Measurements from ENCODE around the gene PEX14. TPM values are rescaled to one million over a fixed set of nuclear protein-coding genes. Genes with fewer than 3 reads are reported as not detected.

The PEX14 gene
- total and polyA plus RNA-seq, 9 of the 15 experiments (the other 6 are each of a cell fraction or from before 2014, with no cell fraction given), result 2.6 to 45.7 (median 22.7) TPM

DNA sequence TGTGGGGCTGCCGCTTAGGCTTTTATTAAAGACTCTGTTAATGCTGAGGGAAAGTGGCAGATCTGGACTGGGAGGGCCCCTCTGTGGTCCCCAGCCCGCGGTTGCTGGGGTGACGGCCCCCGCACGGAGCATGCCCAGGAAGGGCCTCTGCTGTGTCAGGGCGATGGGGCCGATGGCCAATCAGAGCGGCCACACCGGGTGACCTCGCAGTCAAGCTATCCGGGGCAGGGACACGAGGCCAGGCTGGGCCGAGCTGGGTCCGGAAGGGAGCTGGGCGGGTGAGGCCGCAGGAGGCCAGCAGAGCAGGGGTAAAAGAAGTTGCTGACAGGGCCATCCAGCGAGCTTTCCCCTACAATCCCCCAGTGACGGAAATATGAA lies 176.6 kb downstream of the PEX14 start:
- Histone ChIP-seq H3K36me3 (ENCODE audit: control insufficient read depth, insufficient read depth, low read length) (no peaks in the 10 kb centered on the region), H3K9ac (ENCODE audit: insufficient read depth in 1 of 2, low read depth in 2 of 2, low read length in 2 of 2) (no peak overlapping the region), H3K27ac (ENCODE audit: extremely low read depth, low read depth, low read length) (no peak overlapping the region), H4K20me1 (replicated peaks; ENCODE audit: control insufficient read depth, insufficient read depth, low read length) (peaks cover 24% of the 10 kb centered on the region), H3K9me1 (ENCODE audit: control insufficient read depth, insufficient read depth, low read length) (no peaks in the 10 kb centered on the region), H3K4me2 (ENCODE audit: insufficient read depth, low read length) (no peak overlapping the region), H3K9me3 (replicated peaks; ENCODE audit: control insufficient read depth, insufficient read depth, low read depth, low read length) (no peaks in the 10 kb centered on the region), H3K27me3 (ENCODE audit: control insufficient read depth in 2 of 2, insufficient read depth in 2 of 2, low read length in 2 of 2) (peaks cover 40 to 81% of the 10 kb centered on the region in 2 experiments; a peak in 4 of 5 replicates), H2AFZ (ENCODE audit: low read depth, low read length) (no peak overlapping the region), H3K79me2 (ENCODE audit: control insufficient read depth, insufficient read depth, low read length) (no peaks in the 10 kb centered on the region), H3K4me1 (replicated peaks in 1 of 2; ENCODE audit: control insufficient read depth in 2 of 2, insufficient read depth in 2 of 2, low read length in 2 of 2) (peaks cover 0 to 67% of the 10 kb centered on the region in 2 experiments; a peak in 2 of 5 replicates), H3K4me3 (no peak overlapping the region)
- in situ Hi-C loops (cut with MboI), result no loop called here
- WGBS (ENCODE audit: insufficient coverage, low coverage, missing lambda C conversion rate), result 4% methylated on average over 17 of the region's 19 CpGs
- FAIRE-seq (peak; percentile 37), DNase-seq (ENCODE audit: extremely low read depth in 1 of 4, low spot score in 3 of 4) (peak; percentile 26 to 64 (median 60)), ATAC-seq (peak; percentile 45)
- intact Hi-C loops (cut with micrococcal nuclease), result no loop called here
- BruUV-seq (replicated peaks), result no TSS peak
- TF ChIP-seq, protein P1, sequence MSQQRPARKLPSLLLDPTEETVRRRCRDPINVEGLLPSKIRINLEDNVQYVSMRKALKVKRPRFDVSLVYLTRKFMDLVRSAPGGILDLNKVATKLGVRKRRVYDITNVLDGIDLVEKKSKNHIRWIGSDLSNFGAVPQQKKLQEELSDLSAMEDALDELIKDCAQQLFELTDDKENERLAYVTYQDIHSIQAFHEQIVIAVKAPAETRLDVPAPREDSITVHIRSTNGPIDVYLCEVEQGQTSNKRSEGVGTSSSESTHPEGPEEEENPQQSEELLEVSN (IDR thresholded peaks at IDR 0.05; ENCODE audit: borderline replicate concordance in 1 of 2, extremely low read depth in 1 of 2, insufficient read depth in 1 of 2, insufficient read length in 1 of 2, low read depth in 1 of 2, low read length in 1 of 2, poor library complexity in 1 of 2, severe bottlenecking in 1 of 2), result peak in 1 of 2 experiments; percentile 62
- TF ChIP-seq, protein P2, sequence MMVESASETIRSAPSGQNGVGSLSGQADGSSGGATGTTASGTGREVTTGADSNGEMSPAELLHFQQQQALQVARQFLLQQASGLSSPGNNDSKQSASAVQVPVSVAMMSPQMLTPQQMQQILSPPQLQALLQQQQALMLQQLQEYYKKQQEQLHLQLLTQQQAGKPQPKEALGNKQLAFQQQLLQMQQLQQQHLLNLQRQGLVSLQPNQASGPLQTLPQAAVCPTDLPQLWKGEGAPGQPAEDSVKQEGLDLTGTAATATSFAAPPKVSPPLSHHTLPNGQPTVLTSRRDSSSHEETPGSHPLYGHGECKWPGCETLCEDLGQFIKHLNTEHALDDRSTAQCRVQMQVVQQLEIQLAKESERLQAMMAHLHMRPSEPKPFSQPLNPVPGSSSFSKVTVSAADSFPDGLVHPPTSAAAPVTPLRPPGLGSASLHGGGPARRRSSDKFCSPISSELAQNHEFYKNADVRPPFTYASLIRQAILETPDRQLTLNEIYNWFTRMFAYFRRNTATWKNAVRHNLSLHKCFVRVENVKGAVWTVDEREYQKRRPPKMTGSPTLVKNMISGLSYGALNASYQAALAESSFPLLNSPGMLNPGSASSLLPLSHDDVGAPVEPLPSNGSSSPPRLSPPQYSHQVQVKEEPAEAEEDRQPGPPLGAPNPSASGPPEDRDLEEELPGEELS (CRISPR knock-in tag; IDR thresholded peaks at IDR 0.05; ENCODE audit: borderline replicate concordance), result no peak
- TF ChIP-seq EGR1 (conservative IDR thresholded peaks at IDR 0.05) (0 out of 2 replicates have a peak, but pooled peaks have one; percentile 6), NRF1 (conservative IDR thresholded peaks at IDR 0.05 in 1 of 2, IDR thresholded peaks at IDR 0.05 in 1 of 2) (peak; percentile 74 to 80), ETV1 (tag; conservative IDR thresholded peaks at IDR 0.05; ENCODE audit: low read depth) (peak; percentile 42; the same call in 1 of the 2 replicates), L3MBTL2 (IDR thresholded peaks at IDR 0.05) (peak; percentile 74), POLR2G (IDR thresholded peaks at IDR 0.05; ENCODE audit: low read depth, low read length) (no peak), FOXK1 (CRISPR knock-in tag; IDR thresholded peaks at IDR 0.05; ENCODE audit: borderline replicate concordance) (no peak), POLR3A (IDR thresholded peaks at IDR 0.05; ENCODE audit: borderline replicate concordance, extremely low read depth, insufficient read depth, insufficient read length) (no peak)
- ChIA-PET CTCF (ENCODE audit: low intra/inter-chr PET ratio) (no interaction called here), POLR2A (interaction anchor here (1.3 kb wide), 1 partner anchor 14 kb away, joined by 3 read pairs; no protein-coding TSS in a partner anchor)
